Heart left ventricle (tissue), 16 donors: Measurements from ENCODE around the gene DSG2. TPM values are rescaled to one million over a fixed set of nuclear protein-coding genes. Genes with fewer than 3 reads are reported as not detected.

Experiments
- ATAC-seq, 4 donors: fragments of 200-7000 bp; cut with Tn5 transposase; one replicate each; pipeline ENCODE4 v1.9.1; 2020 to 2022; ENCODE audit warnings: moderate library complexity in 4 of 4, mild to moderate bottlenecking in 3 of 4, moderate number of reproducible peaks in 1 of 4
- DNase-seq, 5 donors: peaks; one replicate each; pipeline ENCODE4 v3.0.0-alpha.2; 2020
- H3K27ac ChIP-seq, 12 donors: fragments of 200-600 bp; sonication (generic) in 4 of 12; one replicate each; pipeline versions ENCODE4 v1.5.0 to v1.8.0; 2016 to 2022; ENCODE audit warnings: mild to moderate bottlenecking in 2 of 12
- H3K27me3 ChIP-seq, 9 donors: fragments of 200-600 bp; sonication (generic) in 2 of 9; one replicate each; pipeline versions ENCODE4 v1.5.1 to v1.8.0; 2016 to 2022; ENCODE audit warnings: mild to moderate bottlenecking in 3 of 9
- H3K36me3 ChIP-seq, 9 donors: fragments of 200-600 bp; sonication (generic) in 2 of 9; one replicate each; pipeline versions ENCODE4 v1.5.0 to v1.8.0; 2018 to 2022; ENCODE audit warnings: mild to moderate bottlenecking in 2 of 9
- H3K4me1 ChIP-seq, 12 donors: fragments of 200-600 bp; sonication (generic) in 4 of 12; one replicate each; pipeline versions ENCODE4 v1.5.0 to v1.8.0; 2016 to 2022; ENCODE audit warnings: mild to moderate bottlenecking in 3 of 12
- H3K4me3 ChIP-seq, 12 donors: fragments of 200-600 bp; sonication (generic) in 4 of 12; one replicate each; pipeline versions ENCODE4 v1.5.0 to v1.8.0; 2017 to 2022; ENCODE audit warnings: mild to moderate bottlenecking in 9 of 12, moderate library complexity in 4 of 12
- H3K9me3 ChIP-seq, 12 donors: fragments of 200-600 bp; sonication (generic) in 4 of 12; one replicate each; pipeline versions ENCODE4 v1.5.0 to v1.8.0; 2016 to 2022; ENCODE audit warnings: mild to moderate bottlenecking in 1 of 12
- POLR2A ChIP-seq, 2 donors: fragments of 450-650 bp; IDR thresholded peaks; one replicate each; pipeline ENCODE4 v1.6.1; 2017; ENCODE audit warnings: antibody characterized with exemption in 2 of 2, mild to moderate bottlenecking in 2 of 2, moderate library complexity in 2 of 2
- WGBS, 4 donors: extraction: QIAGEN DNeasy Blood & Tissue Kit in 2 of 4; methylation state at CpG; one replicate each; pipeline versions ENCODE4 v1.1.5 to v1.1.7; 2013 to 2018; 5-methylcytosine and 5-hydroxymethylcytosine counted together
- intact Hi-C, 10 donors: fragments of 100-400 bp; cut with DNase I; formaldehyde crosslinking; loops; one replicate each; pipeline versions ENCODE4 v1.11.1 to v1.14.2; 2022
- polyA plus RNA-seq, 2 donors: library from polyadenylated mRNA; stranded (reverse); fragments of 200-250 nt; gene quantifications; one replicate each; pipeline ENCODE4 v1.2.3, GENCODE V29; 2013
- total RNA-seq, 9 donors: library from RNA; depleted of rRNA in 2 of 9; stranded (reverse); fragments of >200 nt in 2 of 9; fragmentation: NEBNext Ultra II Directional in 3 of 9; extraction: Animal tissue kit (Norgen Biotek cat#: 25700) in 3 of 9; gene quantifications; one replicate each; pipeline versions ENCODE4 v1.1.0 to v1.2.4, GENCODE V29; 2016 to 2023
- TF ChIP-seq, protein P1 (sequence below), 12 donors: fragments of 200-600 bp; sonication (generic) in 4 of 12; IDR thresholded peaks; one replicate each; pipeline versions ENCODE4 v1.5.0 to v1.8.0; 2018 to 2022; ENCODE audit warnings: antibody characterized with exemption in 12 of 12, mild to moderate bottlenecking in 5 of 12
- donor health status: ischemic (EF 13 %, LVEDD 7.1; RV severe dilation, severe dysfunction).
- donor health status: healthy with polysubstance abuse.
- donor health status: DM: no; HTN: yes; CAD: no.
- donor health status: DM: no; HTN: no; CAD: no.
- donor health status: ischemic (EF 25% LVEDD 6.9; RV normal size, moderate dysfunction).
- donor health status: ischemic (EF 25% LVEDD 5.7; RV mildly dilated, moderate dysfunction).
- donor health status: healthy.
- donor health status: DM: yes; HTN: yes; CAD: no.
- donor health status: ischemic (EF 35%, LVEDD 5.7; RV mildly dilated, moderate dysfunction).
- donor health status: nonischemic (EF 11% LVEDD 7.7; RV severe dilation, severe dysfunction).
- donor health status: DM: yes; HTN: yes; CAD: no.
- donor health status: PGD.
- donor health status: ischemic (EF 29% LVEDD 5.4; RV normal size, mild dysfunction).
- donor health status: nonischemic (EF 23%, LVEDD 6.1; RV moderate dilation, normal function).

DSG2 gene
- total and polyA plus RNA-seq, 11 donors, result 10.1 to 54.4 (median 41.0) TPM

DNA sequence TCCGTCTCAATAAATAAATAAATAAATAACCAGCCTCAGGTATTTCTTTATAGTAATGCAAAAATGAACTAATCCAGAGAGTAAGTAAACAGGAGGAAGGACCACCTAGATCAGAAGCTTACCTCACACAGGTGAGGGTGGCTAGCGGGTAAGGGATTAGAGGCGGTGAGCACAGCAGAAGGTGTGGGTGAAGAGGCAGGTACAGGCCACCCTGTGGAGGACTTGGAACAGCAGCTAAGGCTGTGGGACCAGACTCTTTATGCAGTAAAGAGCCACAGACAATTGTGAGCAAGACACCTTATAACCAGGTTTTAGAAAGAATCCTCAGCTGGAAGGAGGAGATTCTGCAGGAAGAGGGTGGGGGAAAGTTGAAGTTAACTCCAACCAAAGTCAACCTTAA is 59.5 kb downstream of the DSG2 start:
- H3K4me3 ChIP-seq, result no peak overlapping the region
- TF ChIP-seq, protein P1, sequence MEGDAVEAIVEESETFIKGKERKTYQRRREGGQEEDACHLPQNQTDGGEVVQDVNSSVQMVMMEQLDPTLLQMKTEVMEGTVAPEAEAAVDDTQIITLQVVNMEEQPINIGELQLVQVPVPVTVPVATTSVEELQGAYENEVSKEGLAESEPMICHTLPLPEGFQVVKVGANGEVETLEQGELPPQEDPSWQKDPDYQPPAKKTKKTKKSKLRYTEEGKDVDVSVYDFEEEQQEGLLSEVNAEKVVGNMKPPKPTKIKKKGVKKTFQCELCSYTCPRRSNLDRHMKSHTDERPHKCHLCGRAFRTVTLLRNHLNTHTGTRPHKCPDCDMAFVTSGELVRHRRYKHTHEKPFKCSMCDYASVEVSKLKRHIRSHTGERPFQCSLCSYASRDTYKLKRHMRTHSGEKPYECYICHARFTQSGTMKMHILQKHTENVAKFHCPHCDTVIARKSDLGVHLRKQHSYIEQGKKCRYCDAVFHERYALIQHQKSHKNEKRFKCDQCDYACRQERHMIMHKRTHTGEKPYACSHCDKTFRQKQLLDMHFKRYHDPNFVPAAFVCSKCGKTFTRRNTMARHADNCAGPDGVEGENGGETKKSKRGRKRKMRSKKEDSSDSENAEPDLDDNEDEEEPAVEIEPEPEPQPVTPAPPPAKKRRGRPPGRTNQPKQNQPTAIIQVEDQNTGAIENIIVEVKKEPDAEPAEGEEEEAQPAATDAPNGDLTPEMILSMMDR (IDR thresholded peaks at IDR 0.05), result no peak
- no peak for TF ChIP-seq POLR2A (IDR thresholded peaks at IDR 0.05)
- H3K27me3 ChIP-seq, result peaks cover 0 to 15% (median 0%) of the 10 kb centered on the region in 9 donors
- no peak for ATAC-seq
- no peak for DNase-seq
- no peaks in the 10 kb centered on the region for H3K9me3 ChIP-seq
- intact Hi-C loops, result loop anchor here (2.0 to 10.0 kb wide), 11 partner anchors 57 to 419 kb away; no protein-coding TSS in a partner anchor
- H3K36me3 ChIP-seq, result no peaks in the 10 kb centered on the region
- peaks cover 0 to 2% (median 0%) of the 10 kb centered on the region in 12 donors for H3K4me1 ChIP-seq
- no peak overlapping the region for H3K27ac ChIP-seq
- 95 to 99% (median 97%) methylated on average over 3 of the region's 3 CpGs for WGBS, 4 donors

DNA sequence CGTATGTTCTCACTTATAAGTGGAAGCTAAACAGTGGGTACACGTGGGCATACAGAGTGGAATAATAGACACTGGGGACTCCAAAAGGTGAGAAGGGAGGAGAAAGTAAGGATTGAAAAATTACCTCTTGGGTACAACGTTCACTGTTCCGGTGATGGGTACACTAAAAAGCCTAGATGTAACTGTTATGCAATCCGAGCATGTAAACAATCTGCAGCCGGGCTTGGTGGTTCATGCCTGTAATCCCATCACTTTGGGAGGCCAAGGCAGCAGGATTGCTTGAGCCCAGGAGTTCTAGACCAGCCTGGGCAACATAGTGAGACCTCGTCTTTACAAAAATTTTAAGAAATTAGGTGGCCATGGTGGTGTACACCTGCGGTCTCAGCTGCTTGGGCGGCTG is 60.6 kb downstream of the DSG2 start:
- no peak overlapping the region for H3K27ac ChIP-seq
- no peaks in the 10 kb centered on the region for H3K36me3 ChIP-seq
- intact Hi-C loops, result loop anchor here in 9 of 10 donors (5.0 to 10.0 kb wide), 6 partner anchors 56 to 416 kb away; no protein-coding TSS in a partner anchor
- H3K27me3 ChIP-seq, result peaks cover 0 to 18% (median 0%) of the 10 kb centered on the region in 9 donors
- DNase-seq, result no peak
- H3K9me3 ChIP-seq, result no peaks in the 10 kb centered on the region
- TF ChIP-seq POLR2A (IDR thresholded peaks at IDR 0.05), result no peak
- H3K4me1 ChIP-seq, result peaks cover 0 to 5% (median 0%) of the 10 kb centered on the region in 12 donors
- no peak overlapping the region for H3K4me3 ChIP-seq
- WGBS, 4 donors, result 79 to 85% (median 83%) methylated on average over 9 of the region's 9 CpGs
- no peak for ATAC-seq

DNA sequence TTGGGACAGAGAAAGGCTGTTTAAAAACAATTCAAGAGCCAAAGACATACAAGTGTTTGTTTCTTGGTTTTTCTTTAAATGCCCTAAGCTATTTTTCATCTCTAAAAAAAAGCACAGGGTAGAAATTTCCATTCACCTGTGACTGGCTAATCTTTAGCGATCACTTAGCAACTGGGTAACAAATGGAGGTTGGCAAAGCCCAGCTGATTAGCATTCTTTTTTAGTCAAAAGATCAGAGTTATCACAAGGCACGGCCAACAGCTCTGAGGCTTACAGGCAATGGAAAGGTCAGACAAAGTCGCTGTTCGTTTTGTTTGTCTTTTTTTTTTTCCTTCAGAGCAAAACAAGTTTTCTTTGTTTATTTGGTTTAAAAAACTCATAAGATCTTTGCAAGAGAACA is 64.7 kb downstream of the DSG2 start:
- no peak overlapping the region for H3K27ac ChIP-seq
- peaks cover 0 to 12% (median 0%) of the 10 kb centered on the region in 9 donors for H3K27me3 ChIP-seq
- H3K36me3 ChIP-seq, result no peaks in the 10 kb centered on the region
- H3K9me3 ChIP-seq, result no peaks in the 10 kb centered on the region
- peaks cover 0 to 5% (median 0%) of the 10 kb centered on the region in 12 donors for H3K4me1 ChIP-seq
- no peak for ATAC-seq
- no peak for DNase-seq
- no peak overlapping the region for H3K4me3 ChIP-seq
- WGBS, 4 donors, result 31 to 37% (median 32%) methylated on average over 4 of the region's 4 CpGs
- intact Hi-C loops, result loop anchor here in 2 of 10 donors (5.0 to 10.0 kb wide), 2 partner anchors 412 to 565 kb away; no protein-coding TSS in a partner anchor
- no peak for TF ChIP-seq POLR2A (IDR thresholded peaks at IDR 0.05)
- TF ChIP-seq, protein P1 (IDR thresholded peaks at IDR 0.05), result no peak

DNA sequence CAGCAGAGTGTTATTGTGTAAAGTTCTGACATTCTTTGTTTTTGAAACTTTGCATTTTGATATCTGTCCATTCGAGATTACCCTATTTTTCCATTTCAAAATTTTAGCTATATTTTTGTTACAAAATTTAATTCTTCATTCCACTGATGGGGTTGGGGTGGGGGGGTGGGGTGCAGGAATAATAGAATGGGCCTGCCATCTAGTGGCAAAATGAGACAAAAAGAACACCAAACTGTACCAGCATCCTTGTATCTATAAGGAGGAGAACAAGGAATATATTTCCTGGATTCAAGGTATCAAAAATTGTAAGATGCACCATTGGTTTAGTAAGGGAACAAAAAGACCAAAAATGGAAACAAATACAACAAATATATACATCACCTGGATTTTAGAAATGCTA is 65.8 kb downstream of the DSG2 start:
- H3K36me3 ChIP-seq, result no peaks in the 10 kb centered on the region
- no peaks in the 10 kb centered on the region for H3K9me3 ChIP-seq
- H3K27me3 ChIP-seq, result peaks cover 0 to 12% (median 0%) of the 10 kb centered on the region in 9 donors
- TF ChIP-seq, protein P1 (IDR thresholded peaks at IDR 0.05), result peak in 5 of 12 donors; percentile 5 to 28 (median 22)
- no peak for TF ChIP-seq POLR2A (IDR thresholded peaks at IDR 0.05)
- intact Hi-C loops, result loop anchor here in 2 of 10 donors (5.0 to 10.0 kb wide), 2 partner anchors 411 to 566 kb away; no protein-coding TSS in a partner anchor
- WGBS, 4 donors, result 0 to 27% (median 0%) methylated on average over 1 of the region's 1 CpG
- peaks cover 0 to 5% (median 0%) of the 10 kb centered on the region in 12 donors for H3K4me1 ChIP-seq
- H3K4me3 ChIP-seq, result no peak overlapping the region
- no peak overlapping the region for H3K27ac ChIP-seq
- DNase-seq (no peak), ATAC-seq (no peak)
